Lower leg skin (tissue), 3 donors: ENCODE data around the gene ZMYM2.

Experiments used
- CTCF ChIP-seq, 3 donors: fragments of 450-650 bp; IDR thresholded peaks; one replicate each; pipeline ENCODE4 v1.5.1; 2016; ENCODE audit warnings: antibody characterized with exemption in 3 of 3, mild to moderate bottlenecking in 3 of 3, moderate library complexity in 2 of 3
- POLR2A ChIP-seq, 2 donors: fragments of 450-650 bp; IDR thresholded peaks; one replicate each; pipeline ENCODE4 v1.6.1; 2016 to 2017; ENCODE audit warnings: antibody characterized with exemption in 2 of 2, mild to moderate bottlenecking in 1 of 2, moderate library complexity in 1 of 2

- no peak for TF ChIP-seq POLR2A (IDR thresholded peaks at IDR 0.05)
- TF ChIP-seq CTCF (IDR thresholded peaks at IDR 0.05), result no peak
Measured at GRCh38 chr13:20125129-20125782, 166.7 kb downstream of the ZMYM2 start.
